Fibroblast of lung (primary cell): ENCODE measurements around the gene SUSD6. TPM values are rescaled to one million over a fixed set of nuclear protein-coding genes. Genes with fewer than 3 reads are reported as not detected.

Experiments
- DNase-seq, 2 donors: peaks; one replicate each; pipeline versions ENCODE4 v3.0.0 to v3.0.0-alpha.2; 2010; ENCODE audit warnings: low read depth in 2 of 2
- H2AFZ ChIP-seq: 2 replicates; pipeline ENCODE4 v1.5.1; 2012; ENCODE audit warnings: low read length, control low read depth, inconsistent platforms
- H3K27ac ChIP-seq: 2 replicates; pipeline ENCODE4 v1.5.1; 2011; ENCODE audit warnings: low read length, control low read depth; ENCODE audit not compliant: insufficient read depth
- H3K27me3 ChIP-seq: 2 replicates; pipeline ENCODE4 v1.5.1; 2011; ENCODE audit warnings: mild to moderate bottlenecking, low read length; ENCODE audit not compliant: control insufficient read depth, insufficient read depth
- H3K36me3 ChIP-seq: 2 replicates; pipeline ENCODE4 v1.5.1; 2011; ENCODE audit warnings: low read length; ENCODE audit not compliant: control insufficient read depth, insufficient read depth
- H3K4me1 ChIP-seq: 2 replicates; pipeline ENCODE4 v1.5.1; 2011; ENCODE audit warnings: low read length; ENCODE audit not compliant: control insufficient read depth, insufficient read depth; ENCODE audit errors: extremely low read depth
- H3K4me2 ChIP-seq: 2 replicates; pipeline ENCODE4 v1.5.1; 2011; ENCODE audit warnings: low read length, control low read depth; ENCODE audit not compliant: insufficient read depth; ENCODE audit errors: extremely low read depth
- H3K4me3 ChIP-seq, 4 experiments: fragments of 200-600 bp in 1 of 4; sonication (generic) in 1 of 4; replicated peaks in 1 of 4; 2 replicates each; pipeline ENCODE4 v1.5.1; 2011 to 2016; ENCODE audit warnings: low read length in 4 of 4, low read depth in 3 of 4, mild to moderate bottlenecking in 3 of 4, control low read depth in 2 of 4, inconsistent platforms in 1 of 4, mixed read lengths in 1 of 4; ENCODE audit not compliant: insufficient read depth in 1 of 4; ENCODE audit errors: control extremely low read depth in 1 of 4
- H3K79me2 ChIP-seq: 2 replicates; pipeline ENCODE4 v1.5.1; 2012; ENCODE audit warnings: mild to moderate bottlenecking, low read length, inconsistent platforms; ENCODE audit not compliant: control insufficient read depth, insufficient read depth
- H3K9ac ChIP-seq: 2 replicates; pipeline ENCODE4 v1.5.1; 2011; ENCODE audit warnings: mild to moderate bottlenecking, low read length, control low read depth; ENCODE audit not compliant: insufficient read depth
- H3K9me3 ChIP-seq: 2 replicates; pipeline ENCODE4 v1.5.1; 2012; ENCODE audit warnings: low read depth, low read length; ENCODE audit not compliant: control insufficient read depth, insufficient read depth
- H4K20me1 ChIP-seq: 2 replicates; pipeline ENCODE4 v1.5.1; 2011; ENCODE audit warnings: low read length; ENCODE audit not compliant: control insufficient read depth, insufficient read depth; ENCODE audit errors: extremely low read depth
- CTCF ChIP-seq, 2 donors: IDR thresholded peaks in 1 of 2; conservative IDR thresholded peaks in 1 of 2; 1 replicate in 1 of 2; 2 replicates in 1 of 2; pipeline ENCODE4 v1.5.1; 2011 to 2012; ENCODE audit warnings: low read length in 2 of 2, control low read depth in 1 of 2, inconsistent platforms in 1 of 2, low read depth in 1 of 2, mild to moderate bottlenecking in 1 of 2
- EZH2 ChIP-seq: IDR thresholded peaks from 2 replicates; pipeline ENCODE4 v1.5.1; 2012; ENCODE audit warnings: low read length, control low read depth, mild to moderate bottlenecking; ENCODE audit errors: missing control alignments
- polyA plus RNA-seq, 2 donors: library from polyadenylated mRNA; depleted of rRNA in 1 of 2; stranded (reverse) in 1 of 2; unstranded in 1 of 2; fragments of >200 nt; gene quantifications; 2 replicates each; pipeline ENCODE4 v1.2.1, GENCODE V29; 2011 to 2012; ENCODE audit warnings: missing spikeins in 1 of 2
- total RNA-seq: library from RNA; depleted of rRNA; stranded (reverse); fragments of >200 nt; gene quantifications from 2 replicates; pipeline ENCODE4 v1.2.1, GENCODE V29; 2014

The SUSD6 gene
- total and polyA plus RNA-seq, 2 donors (not counting 1 experiment from before 2014, with no cell fraction given), result 9.1 to 11.4 TPM

DNA sequence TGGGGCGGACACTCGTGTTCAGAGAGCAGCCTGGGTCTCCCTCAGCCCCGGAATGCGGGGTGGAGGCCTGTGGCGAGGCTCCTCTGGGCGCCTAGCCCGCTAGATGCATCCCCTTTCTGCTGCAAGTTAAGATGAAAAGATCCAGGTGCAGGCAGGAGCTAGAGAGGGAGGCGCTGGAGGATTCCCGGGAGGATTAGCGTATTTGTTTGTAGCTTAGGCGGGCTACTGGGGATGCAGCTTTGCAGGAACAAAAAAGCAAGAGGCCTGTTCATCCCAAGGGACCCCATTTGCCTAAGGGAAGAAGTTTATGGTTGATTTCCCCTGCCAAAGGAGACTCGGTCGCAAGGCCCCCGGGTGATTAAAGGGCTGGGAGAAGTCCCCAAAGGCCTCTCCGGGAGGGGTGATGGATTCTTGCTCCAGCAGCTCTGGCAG lies 37.5 kb upstream of the SUSD6 start:
- H3K27ac ChIP-seq, result no peak overlapping the region
- no peaks in the 10 kb centered on the region for H3K9me3 ChIP-seq
- no peaks in the 10 kb centered on the region for H3K4me1 ChIP-seq
- no peaks in the 10 kb centered on the region for H4K20me1 ChIP-seq
- H3K4me3 ChIP-seq, result no peak overlapping the region
- H3K4me2 ChIP-seq, result peak overlapping the region; percentile 19
- no peak overlapping the region for H3K9ac ChIP-seq
- H3K79me2 ChIP-seq, result no peaks in the 10 kb centered on the region
- TF ChIP-seq EZH2, result peak; percentile 73
- no peak for TF ChIP-seq CTCF (conservative IDR thresholded peaks at IDR 0.05 in 1 of 2, IDR thresholded peaks at IDR 0.05 in 1 of 2; ENCODE audit: low read depth in 1 of 2, low read length in 2 of 2)
- no peaks in the 10 kb centered on the region for H3K36me3 ChIP-seq
- peaks cover 48% of the 10 kb centered on the region for H3K27me3 ChIP-seq
- no peak overlapping the region for H2AFZ ChIP-seq
- peak in 1 of 2 donors; percentile 5 for DNase-seq

- Histone ChIP-seq H3K79me2 (no peaks in the 10 kb centered on the region), H3K4me2 (peak within 1 kb of the TSS; percentile 29), H3K9me3 (no peaks in the 10 kb centered on the region), H3K4me1 (no peaks in the 10 kb centered on the region), H3K27me3 (peaks cover 46% of the 10 kb centered on the region), H2AFZ (no peak within 1 kb of the TSS), H3K4me3 (no peak within 1 kb of the TSS), H3K27ac (no peak within 1 kb of the TSS), H4K20me1 (no peaks in the 10 kb centered on the region), H3K36me3 (no peaks in the 10 kb centered on the region), H3K9ac (no peak within 1 kb of the TSS)
- peak; percentile 28 to 55 for DNase-seq
- TF ChIP-seq CTCF (conservative IDR thresholded peaks at IDR 0.05 in 1 of 2, IDR thresholded peaks at IDR 0.05 in 1 of 2; ENCODE audit: low read depth in 1 of 2, low read length in 2 of 2) (peak; percentile 94 to 98), EZH2 (peak; percentile 65)
Measured at GRCh38 chr14:69574263-69574953, 37.0 kb upstream of the SUSD6 start, which contains the start of gene CCDC177. TSS of gene CCDC177 (minus strand) at chr14:69574871. CDS start at chr14:69573622, 1,249 bp downstream.

GRCh38 chr14:69574954-69575295 lies 36.5 kb upstream of the SUSD6 start:
- no peak for TF ChIP-seq CTCF (conservative IDR thresholded peaks at IDR 0.05 in 1 of 2, IDR thresholded peaks at IDR 0.05 in 1 of 2; ENCODE audit: low read depth in 1 of 2, low read length in 2 of 2)
- TF ChIP-seq EZH2, result no peak
- H3K36me3 ChIP-seq, result no peaks in the 10 kb centered on the region
- H3K4me3 ChIP-seq, result no peak overlapping the region
- H3K79me2 ChIP-seq, result no peaks in the 10 kb centered on the region
- H3K27ac ChIP-seq, result no peak overlapping the region
- no peaks in the 10 kb centered on the region for H3K4me1 ChIP-seq
- H3K9ac ChIP-seq, result no peak overlapping the region
- H3K9me3 ChIP-seq, result no peaks in the 10 kb centered on the region
- H3K27me3 ChIP-seq, result peaks cover 46% of the 10 kb centered on the region
- H2AFZ ChIP-seq, result no peak overlapping the region
- DNase-seq, result no peak
- no peak overlapping the region for H3K4me2 ChIP-seq
- no peaks in the 10 kb centered on the region for H4K20me1 ChIP-seq
